ENCODE results near the gene ELN. TPM values are rescaled to one million over a fixed set of nuclear protein-coding genes. Genes with fewer than 3 reads are reported as not detected.

ELN gene
- total RNA-seq, 1 experiment from 2014 or later = 0.26 TPM

DNA sequence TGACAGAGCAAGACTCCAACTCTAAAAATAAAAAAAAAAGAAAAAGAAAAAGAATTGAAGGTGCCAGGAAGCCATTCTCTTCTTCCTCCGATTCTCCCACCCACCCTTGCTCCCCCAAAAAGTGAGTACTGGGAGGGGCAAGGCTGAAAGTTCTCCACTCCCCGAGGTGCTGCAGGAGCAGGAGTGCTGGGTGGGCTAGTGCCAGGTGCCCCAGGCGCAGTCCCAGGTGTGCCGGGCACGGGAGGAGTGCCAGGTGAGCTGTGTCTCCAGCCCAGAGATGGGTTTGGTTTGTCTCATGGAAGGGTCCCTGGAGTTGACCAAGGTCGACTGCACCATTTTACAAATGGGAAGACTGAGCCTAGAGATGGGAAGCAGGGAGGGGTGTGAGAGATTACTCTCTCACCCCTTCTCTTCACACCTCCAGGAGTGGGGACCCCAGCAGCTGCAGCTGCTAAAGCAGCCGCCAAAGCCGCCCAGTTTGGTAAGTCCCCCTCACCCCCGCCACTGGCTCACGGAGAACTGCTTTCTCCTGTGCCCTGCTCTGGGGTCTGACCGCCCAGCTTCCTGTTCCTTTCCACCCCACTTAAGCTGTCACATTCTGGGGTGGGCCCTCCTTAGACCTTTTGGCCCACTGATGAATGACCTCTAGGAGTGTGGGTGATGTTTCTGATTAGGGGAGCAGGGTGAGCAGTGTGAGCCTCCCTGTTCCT, 29.4 kb downstream of the ELN start:
- ChIA-PET CTCF (interaction anchor here (0.7 kb wide), 1 partner anchor 193 kb away, joined by 3 read pairs; no protein-coding TSS in a partner anchor), POLR2A (no interaction called here)
- in situ Hi-C loops (cut with HindIII; ENCODE audit: low pct_unique_long_range_greater_than_20kb, low sequenced_read_pairs) = no loop called here
- H3K36me3 ChIP-seq (ENCODE audit: control insufficient read depth, insufficient read depth, low read length) = no peaks in the 10 kb centered on the region
- TF ChIP-seq SIN3A (IDR thresholded peaks at IDR 0.05; ENCODE audit: borderline replicate concordance, insufficient read depth, low read depth, low read length) = no peak
- TF ChIP-seq, protein P1, sequence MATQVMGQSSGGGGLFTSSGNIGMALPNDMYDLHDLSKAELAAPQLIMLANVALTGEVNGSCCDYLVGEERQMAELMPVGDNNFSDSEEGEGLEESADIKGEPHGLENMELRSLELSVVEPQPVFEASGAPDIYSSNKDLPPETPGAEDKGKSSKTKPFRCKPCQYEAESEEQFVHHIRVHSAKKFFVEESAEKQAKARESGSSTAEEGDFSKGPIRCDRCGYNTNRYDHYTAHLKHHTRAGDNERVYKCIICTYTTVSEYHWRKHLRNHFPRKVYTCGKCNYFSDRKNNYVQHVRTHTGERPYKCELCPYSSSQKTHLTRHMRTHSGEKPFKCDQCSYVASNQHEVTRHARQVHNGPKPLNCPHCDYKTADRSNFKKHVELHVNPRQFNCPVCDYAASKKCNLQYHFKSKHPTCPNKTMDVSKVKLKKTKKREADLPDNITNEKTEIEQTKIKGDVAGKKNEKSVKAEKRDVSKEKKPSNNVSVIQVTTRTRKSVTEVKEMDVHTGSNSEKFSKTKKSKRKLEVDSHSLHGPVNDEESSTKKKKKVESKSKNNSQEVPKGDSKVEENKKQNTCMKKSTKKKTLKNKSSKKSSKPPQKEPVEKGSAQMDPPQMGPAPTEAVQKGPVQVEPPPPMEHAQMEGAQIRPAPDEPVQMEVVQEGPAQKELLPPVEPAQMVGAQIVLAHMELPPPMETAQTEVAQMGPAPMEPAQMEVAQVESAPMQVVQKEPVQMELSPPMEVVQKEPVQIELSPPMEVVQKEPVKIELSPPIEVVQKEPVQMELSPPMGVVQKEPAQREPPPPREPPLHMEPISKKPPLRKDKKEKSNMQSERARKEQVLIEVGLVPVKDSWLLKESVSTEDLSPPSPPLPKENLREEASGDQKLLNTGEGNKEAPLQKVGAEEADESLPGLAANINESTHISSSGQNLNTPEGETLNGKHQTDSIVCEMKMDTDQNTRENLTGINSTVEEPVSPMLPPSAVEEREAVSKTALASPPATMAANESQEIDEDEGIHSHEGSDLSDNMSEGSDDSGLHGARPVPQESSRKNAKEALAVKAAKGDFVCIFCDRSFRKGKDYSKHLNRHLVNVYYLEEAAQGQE (IDR thresholded peaks at IDR 0.05; ENCODE audit: insufficient read depth in 1 of 2, low read depth in 2 of 2, low read length in 1 of 2) = no peak
- DNase-seq (ENCODE audit: low read depth, low spot score) = no peak
- H3K27ac ChIP-seq (ENCODE audit: low read length) = no peak overlapping the region
- no peak overlapping the region for H3K4me3 ChIP-seq (ENCODE audit: low read depth in 2 of 2, low read length in 2 of 2)
- ATAC-seq = no peak
- H3K4me1 ChIP-seq (ENCODE audit: control insufficient read depth, insufficient read depth, low read length) = peaks cover 10% of the 10 kb centered on the region; the same call in 1 of the 2 replicates
- intact Hi-C loops (cut with micrococcal nuclease; ENCODE audit: unreplicated experiment) = no loop called here
- no TSS peak for BruUV-seq (replicated peaks)
- H3K9me3 ChIP-seq (ENCODE audit: control insufficient read depth, insufficient read depth, low read depth, low read length) = no peaks in the 10 kb centered on the region
- H3K27me3 ChIP-seq (ENCODE audit: control insufficient read depth, insufficient read depth, low read length) = peaks cover 2% of the 10 kb centered on the region; the same call in 1 of the 2 replicates

DNA sequence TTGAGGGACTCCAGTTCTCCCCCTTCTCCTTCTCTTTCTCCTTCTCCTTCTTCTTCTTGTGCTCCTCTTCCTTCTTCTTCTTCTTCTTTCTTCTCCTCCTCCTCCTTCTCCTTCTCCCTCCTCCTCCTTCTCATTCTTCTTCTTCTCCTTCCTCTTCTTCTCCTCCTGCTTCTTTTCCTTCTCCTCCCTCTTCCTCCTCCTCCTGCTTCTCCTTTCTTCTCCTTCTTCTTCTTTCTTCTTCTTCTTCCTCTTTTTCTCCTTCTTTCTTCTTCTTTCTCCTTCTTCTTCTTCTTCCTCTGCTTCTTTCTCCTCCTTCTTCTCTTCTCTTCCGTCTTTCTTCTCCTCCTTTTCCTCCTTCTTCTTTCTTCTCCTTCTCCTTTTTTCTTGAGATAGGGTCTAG, 30.0 kb downstream of the ELN start:
- Histone ChIP-seq H3K9me3 (ENCODE audit: control insufficient read depth, insufficient read depth, low read depth, low read length) (no peaks in the 10 kb centered on the region), H3K36me3 (ENCODE audit: control insufficient read depth, insufficient read depth, low read length) (no peaks in the 10 kb centered on the region), H3K27ac (ENCODE audit: low read length) (no peak overlapping the region), H3K4me1 (ENCODE audit: control insufficient read depth, insufficient read depth, low read length) (peaks cover 10% of the 10 kb centered on the region; the same call in 1 of the 2 replicates), H3K4me3 (ENCODE audit: low read depth in 2 of 2, low read length in 2 of 2) (no peak overlapping the region), H3K27me3 (ENCODE audit: control insufficient read depth, insufficient read depth, low read length) (no peaks in the 10 kb centered on the region)
- no peak for ATAC-seq
- TF ChIP-seq, protein P2, sequence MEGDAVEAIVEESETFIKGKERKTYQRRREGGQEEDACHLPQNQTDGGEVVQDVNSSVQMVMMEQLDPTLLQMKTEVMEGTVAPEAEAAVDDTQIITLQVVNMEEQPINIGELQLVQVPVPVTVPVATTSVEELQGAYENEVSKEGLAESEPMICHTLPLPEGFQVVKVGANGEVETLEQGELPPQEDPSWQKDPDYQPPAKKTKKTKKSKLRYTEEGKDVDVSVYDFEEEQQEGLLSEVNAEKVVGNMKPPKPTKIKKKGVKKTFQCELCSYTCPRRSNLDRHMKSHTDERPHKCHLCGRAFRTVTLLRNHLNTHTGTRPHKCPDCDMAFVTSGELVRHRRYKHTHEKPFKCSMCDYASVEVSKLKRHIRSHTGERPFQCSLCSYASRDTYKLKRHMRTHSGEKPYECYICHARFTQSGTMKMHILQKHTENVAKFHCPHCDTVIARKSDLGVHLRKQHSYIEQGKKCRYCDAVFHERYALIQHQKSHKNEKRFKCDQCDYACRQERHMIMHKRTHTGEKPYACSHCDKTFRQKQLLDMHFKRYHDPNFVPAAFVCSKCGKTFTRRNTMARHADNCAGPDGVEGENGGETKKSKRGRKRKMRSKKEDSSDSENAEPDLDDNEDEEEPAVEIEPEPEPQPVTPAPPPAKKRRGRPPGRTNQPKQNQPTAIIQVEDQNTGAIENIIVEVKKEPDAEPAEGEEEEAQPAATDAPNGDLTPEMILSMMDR (IDR thresholded peaks at IDR 0.05) = no peak
- TF ChIP-seq TCF7L2 (IDR thresholded peaks at IDR 0.05; ENCODE audit: low read depth, low read length) (no peak), SIN3A (IDR thresholded peaks at IDR 0.05; ENCODE audit: borderline replicate concordance, insufficient read depth, low read depth, low read length) (no peak), POLR2AphosphoS5 (IDR thresholded peaks at IDR 0.05; ENCODE audit: low read depth, low read length) (no peak)
- TF ChIP-seq, protein P1 (IDR thresholded peaks at IDR 0.05; ENCODE audit: insufficient read depth in 1 of 2, low read depth in 2 of 2, low read length in 1 of 2) = no peak
- intact Hi-C loops (cut with micrococcal nuclease; ENCODE audit: unreplicated experiment) (no loop called here), in situ Hi-C loops (cut with HindIII; ENCODE audit: low pct_unique_long_range_greater_than_20kb, low sequenced_read_pairs) (no loop called here)
- no peak for DNase-seq (ENCODE audit: low read depth, low spot score)
- POLR2A ChIA-PET = no interaction called here
- BruUV-seq (replicated peaks) = no TSS peak
- CTCF ChIA-PET = no interaction called here
